ENCODE data around the gene TMEM161B.
"Not testable (repeated sequence)": the region's sequence is repeated elsewhere in the genome, so short reads cannot be mapped to it uniquely, and the experiment has no call there.

Gene TMEM161B

DNA sequence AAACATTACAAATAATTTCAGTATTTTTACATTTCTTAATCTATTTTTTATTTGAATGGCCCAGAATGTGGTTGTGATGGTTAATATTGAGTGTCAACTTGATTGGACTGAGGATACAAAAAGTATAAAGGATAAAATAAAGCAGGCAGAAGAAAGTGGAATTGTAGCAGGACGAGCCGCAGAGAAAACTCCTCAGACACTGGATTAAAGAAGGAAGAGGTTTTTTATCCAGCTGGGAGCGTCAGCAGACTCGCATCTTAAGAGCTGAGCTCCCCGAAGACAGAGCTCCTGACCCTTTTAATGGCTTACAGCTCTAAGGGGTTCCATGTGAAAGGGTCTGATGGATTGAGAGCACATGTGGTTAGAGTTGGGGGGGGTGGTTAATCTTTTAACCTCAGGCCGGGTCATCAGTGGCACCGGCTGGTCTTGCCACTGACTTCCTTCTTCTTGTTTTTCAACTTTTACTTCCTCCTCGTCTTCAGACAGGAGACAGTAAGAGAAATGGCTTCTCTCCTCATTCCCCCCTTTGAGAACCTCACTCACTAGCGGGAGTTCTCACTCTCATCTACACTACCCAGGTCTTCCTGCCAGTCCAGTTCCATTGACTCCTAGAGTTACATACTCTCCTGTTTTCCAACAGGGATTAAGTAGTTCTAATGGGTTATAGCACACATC is 80.0 kb downstream of the TMEM161B start:
- Histone ChIP-seq H3K9me3 (ENCODE audit: control insufficient read depth in 2 of 2, low read length in 2 of 2) (peaks cover 0 to 5% of the 10 kb centered on the region in 2 donors), H3K4me3 (ENCODE audit: low read length in 2 of 2) (no peak overlapping the region), H3K36me3 (ENCODE audit: control insufficient read depth in 2 of 2, insufficient read depth in 2 of 2, low read length in 2 of 2) (no peaks in the 10 kb centered on the region), H3K4me1 (ENCODE audit: control insufficient read depth, insufficient read depth, low read length) (no peaks in the 10 kb centered on the region), H3K27ac (ENCODE audit: low read length) (no peak overlapping the region), H3K27me3 (ENCODE audit: control insufficient read depth in 1 of 2, insufficient read depth in 2 of 2, low read length in 2 of 2) (no peaks in the 10 kb centered on the region), H3K9ac (ENCODE audit: low read length in 2 of 2) (no peak overlapping the region)

DNA sequence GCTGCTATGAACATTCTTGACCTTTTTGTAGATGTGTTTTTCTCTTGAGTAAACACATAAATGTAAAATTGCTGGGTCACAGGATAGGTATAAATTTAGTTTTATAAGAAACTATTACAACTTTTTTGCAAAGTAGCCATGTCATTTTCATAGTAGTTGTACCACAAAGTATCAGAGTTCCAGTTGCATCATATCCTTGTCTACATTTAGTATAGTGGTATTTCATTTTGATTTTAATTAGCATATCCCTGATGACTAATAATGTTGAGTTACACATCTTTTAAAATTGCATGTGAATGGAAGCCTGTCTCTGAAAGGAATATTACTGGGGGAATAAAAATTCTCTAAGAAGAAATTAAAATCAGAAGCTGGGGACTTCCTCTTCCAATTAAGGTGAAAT is 85.4 kb downstream of the TMEM161B start:
- H3K36me3 ChIP-seq (ENCODE audit: control insufficient read depth in 2 of 2, insufficient read depth in 2 of 2, low read length in 2 of 2): no peaks in the 10 kb centered on the region
- no peak overlapping the region for H3K9ac ChIP-seq (ENCODE audit: low read length in 2 of 2)
- no peak overlapping the region for H3K27ac ChIP-seq (ENCODE audit: low read length)
- H3K4me3 ChIP-seq (ENCODE audit: low read length in 2 of 2): no peak overlapping the region
- H3K9me3 ChIP-seq (ENCODE audit: control insufficient read depth in 2 of 2, low read length in 2 of 2): no peaks in the 10 kb centered on the region
- H3K4me1 ChIP-seq (ENCODE audit: control insufficient read depth, insufficient read depth, low read length): no peaks in the 10 kb centered on the region
- H3K27me3 ChIP-seq (ENCODE audit: control insufficient read depth in 1 of 2, insufficient read depth in 2 of 2, low read length in 2 of 2): no peaks in the 10 kb centered on the region

DNA sequence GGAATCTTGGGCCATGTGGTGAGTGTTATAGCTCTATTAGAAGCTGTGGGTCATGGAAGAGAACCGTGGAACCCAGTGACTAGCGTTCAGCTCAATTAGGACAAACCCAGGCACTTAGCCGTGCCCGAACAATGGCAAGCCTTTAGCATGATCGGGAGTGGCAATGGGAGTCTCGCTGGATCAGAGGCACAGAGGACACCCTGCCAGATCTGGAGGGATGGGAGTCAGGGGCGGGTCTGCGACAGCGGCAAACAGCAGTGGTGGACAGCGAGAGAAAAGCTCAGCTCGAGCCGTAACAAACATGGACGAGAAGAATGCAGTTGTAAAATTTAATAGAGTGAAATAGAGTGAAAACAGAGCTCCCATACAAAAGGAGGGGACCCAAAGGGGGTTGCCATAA is 91.2 kb downstream of the TMEM161B start:
- H3K36me3 ChIP-seq (ENCODE audit: control insufficient read depth in 2 of 2, insufficient read depth in 2 of 2, low read length in 2 of 2); H3K27ac ChIP-seq (ENCODE audit: low read length); H3K4me1 ChIP-seq (ENCODE audit: control insufficient read depth, insufficient read depth, low read length): not testable (repeated sequence)

DNA sequence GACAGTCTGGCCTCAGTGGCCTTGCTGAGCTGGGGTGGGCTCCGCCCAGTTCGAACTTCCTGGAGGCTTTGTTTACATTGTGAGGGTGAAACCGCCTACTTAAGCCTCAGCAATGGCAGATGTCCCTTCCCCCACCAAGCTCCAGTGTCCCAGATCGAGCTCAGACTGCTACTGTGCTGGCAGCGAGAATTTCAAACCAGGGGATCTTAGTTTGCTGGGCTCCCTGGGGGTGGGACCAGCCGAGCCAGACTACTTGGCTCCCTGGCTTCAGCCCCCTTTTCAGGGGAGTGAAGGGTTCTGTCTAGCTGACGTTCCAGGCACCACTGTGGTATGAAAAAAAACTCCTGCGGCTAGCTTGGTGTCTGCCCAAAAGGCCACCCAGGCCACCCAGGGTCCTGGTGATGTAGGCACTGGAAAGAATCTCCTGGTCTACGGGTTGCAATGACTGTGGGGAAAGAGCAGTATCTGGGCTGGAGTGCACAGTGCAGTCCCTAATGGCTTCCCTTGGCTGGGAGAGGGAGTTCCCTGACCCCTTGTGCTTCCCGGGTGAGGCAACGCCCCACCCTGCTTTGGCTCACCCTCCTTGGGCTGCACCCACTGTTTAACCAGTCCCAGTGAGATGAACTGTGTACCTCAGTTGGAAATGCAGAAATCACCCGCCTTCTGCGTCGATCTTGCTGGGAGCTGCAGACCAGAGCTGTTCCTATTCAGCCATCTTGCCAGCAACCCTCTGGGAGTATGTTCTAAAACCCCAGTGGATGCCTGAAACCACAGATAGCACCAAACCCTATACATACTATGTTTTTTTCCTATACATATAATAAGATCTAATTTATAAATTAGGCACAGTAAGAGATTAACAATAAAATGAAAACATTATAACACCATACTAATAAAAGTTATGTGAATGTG is 95.5 kb downstream of the TMEM161B start:
- Histone ChIP-seq H3K27ac (ENCODE audit: low read length) (no peak overlapping the region), H3K4me3 (ENCODE audit: low read length in 2 of 2) (no peak overlapping the region), H3K9ac (ENCODE audit: low read length in 2 of 2) (no peak overlapping the region), H3K36me3 (ENCODE audit: control insufficient read depth in 2 of 2, insufficient read depth in 2 of 2, low read length in 2 of 2) (no peaks in the 10 kb centered on the region), H3K27me3 (ENCODE audit: control insufficient read depth in 1 of 2, insufficient read depth in 2 of 2, low read length in 2 of 2) (peaks cover 0 to 2% of the 10 kb centered on the region in 2 donors), H3K9me3 (ENCODE audit: control insufficient read depth in 2 of 2, low read length in 2 of 2) (peaks cover 0 to 3% of the 10 kb centered on the region in 2 donors), H3K4me1 (ENCODE audit: control insufficient read depth, insufficient read depth, low read length) (no peaks in the 10 kb centered on the region)

More for the DNA sequence above, 91.2 kb downstream of the TMEM161B start:
- H3K4me3 ChIP-seq (ENCODE audit: low read length in 2 of 2); H3K9me3 ChIP-seq (ENCODE audit: control insufficient read depth in 2 of 2, low read length in 2 of 2); H3K27me3 ChIP-seq (ENCODE audit: control insufficient read depth in 1 of 2, insufficient read depth in 2 of 2, low read length in 2 of 2); H3K9ac ChIP-seq (ENCODE audit: low read length in 2 of 2): not testable (repeated sequence)

DNA sequence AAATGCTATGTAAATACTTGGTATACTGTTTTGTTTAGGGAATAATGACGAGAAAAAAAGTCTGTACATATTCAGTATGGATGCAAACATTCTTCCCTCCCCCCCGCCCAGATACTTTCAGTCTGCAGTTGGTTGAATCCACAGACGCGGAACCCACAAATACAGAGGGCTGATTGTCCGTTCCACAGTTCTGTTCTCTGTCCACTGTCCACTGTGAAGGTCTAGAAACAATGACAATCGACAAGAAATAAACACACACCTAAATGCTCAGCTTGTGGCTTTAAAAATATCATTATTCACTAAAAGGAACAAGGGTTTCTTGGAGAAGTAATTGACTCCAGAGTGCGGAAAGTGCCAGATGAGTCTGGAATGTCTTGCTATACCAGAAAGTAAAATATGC is 109.1 kb downstream of the TMEM161B start:
- H3K36me3 ChIP-seq (ENCODE audit: control insufficient read depth in 2 of 2, insufficient read depth in 2 of 2, low read length in 2 of 2): no peaks in the 10 kb centered on the region
- H3K27ac ChIP-seq (ENCODE audit: low read length): no peak overlapping the region
- no peaks in the 10 kb centered on the region for H3K27me3 ChIP-seq (ENCODE audit: control insufficient read depth in 1 of 2, insufficient read depth in 2 of 2, low read length in 2 of 2)
- no peaks in the 10 kb centered on the region for H3K4me1 ChIP-seq (ENCODE audit: control insufficient read depth, insufficient read depth, low read length)
- H3K9ac ChIP-seq (ENCODE audit: low read length in 2 of 2): no peak overlapping the region
- H3K9me3 ChIP-seq (ENCODE audit: control insufficient read depth in 2 of 2, low read length in 2 of 2): no peaks in the 10 kb centered on the region
- no peak overlapping the region for H3K4me3 ChIP-seq (ENCODE audit: low read length in 2 of 2)

DNA sequence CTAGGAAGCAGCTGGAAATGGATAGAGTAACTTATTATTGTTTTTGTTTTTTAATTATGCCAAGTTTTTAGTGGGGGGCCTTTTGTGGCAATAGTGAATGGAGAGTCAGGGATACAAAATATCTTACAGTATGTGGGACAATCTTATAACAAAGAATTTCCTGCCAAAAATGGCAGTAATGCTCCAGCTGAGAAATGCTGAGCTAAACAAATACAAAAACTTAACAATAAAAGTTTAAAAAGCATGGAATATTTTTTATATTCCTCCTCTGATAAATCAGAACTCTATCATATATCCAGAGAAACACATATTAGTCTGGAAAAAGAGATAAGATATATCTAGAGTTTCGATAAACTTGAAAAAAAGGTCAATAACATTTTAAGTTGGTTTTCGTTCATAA is 110.6 kb downstream of the TMEM161B start:
- Histone ChIP-seq H3K27ac (ENCODE audit: low read length) (no peak overlapping the region), H3K4me1 (ENCODE audit: control insufficient read depth, insufficient read depth, low read length) (no peaks in the 10 kb centered on the region), H3K9me3 (ENCODE audit: control insufficient read depth in 2 of 2, low read length in 2 of 2) (no peaks in the 10 kb centered on the region), H3K36me3 (ENCODE audit: control insufficient read depth in 2 of 2, insufficient read depth in 2 of 2, low read length in 2 of 2) (no peaks in the 10 kb centered on the region), H3K4me3 (ENCODE audit: low read length in 2 of 2) (no peak overlapping the region), H3K27me3 (ENCODE audit: control insufficient read depth in 1 of 2, insufficient read depth in 2 of 2, low read length in 2 of 2) (no peaks in the 10 kb centered on the region), H3K9ac (ENCODE audit: low read length in 2 of 2) (no peak overlapping the region)

DNA sequence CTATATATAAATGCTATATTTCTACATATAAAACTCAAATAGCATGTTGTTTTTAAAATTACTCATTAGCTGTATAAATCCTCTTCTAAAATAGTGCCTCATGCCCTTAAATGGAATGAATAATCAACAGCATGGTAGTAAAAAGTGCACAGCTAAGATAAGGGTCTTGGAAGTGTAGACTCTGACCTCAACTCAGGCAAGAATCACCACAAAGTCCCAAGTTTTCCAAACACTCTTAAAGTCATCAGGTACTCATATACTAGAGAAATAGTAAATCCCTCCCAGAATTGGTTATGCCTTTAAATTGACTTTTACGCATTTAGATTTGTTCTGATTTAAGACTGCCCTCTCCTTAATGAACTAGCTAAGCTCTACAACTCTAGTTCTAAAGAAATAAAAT is 113.8 kb downstream of the TMEM161B start:
- no peaks in the 10 kb centered on the region for H3K9me3 ChIP-seq (ENCODE audit: control insufficient read depth in 2 of 2, low read length in 2 of 2)
- H3K9ac ChIP-seq (ENCODE audit: low read length in 2 of 2): no peak overlapping the region
- peaks cover 3% of the 10 kb centered on the region in 2 donors for H3K27me3 ChIP-seq (ENCODE audit: control insufficient read depth in 1 of 2, insufficient read depth in 2 of 2, low read length in 2 of 2)
- H3K27ac ChIP-seq (ENCODE audit: low read length): no peak overlapping the region
- no peak overlapping the region for H3K4me3 ChIP-seq (ENCODE audit: low read length in 2 of 2)
- no peaks in the 10 kb centered on the region for H3K36me3 ChIP-seq (ENCODE audit: control insufficient read depth in 2 of 2, insufficient read depth in 2 of 2, low read length in 2 of 2)
- H3K4me1 ChIP-seq (ENCODE audit: control insufficient read depth, insufficient read depth, low read length): no peaks in the 10 kb centered on the region

DNA sequence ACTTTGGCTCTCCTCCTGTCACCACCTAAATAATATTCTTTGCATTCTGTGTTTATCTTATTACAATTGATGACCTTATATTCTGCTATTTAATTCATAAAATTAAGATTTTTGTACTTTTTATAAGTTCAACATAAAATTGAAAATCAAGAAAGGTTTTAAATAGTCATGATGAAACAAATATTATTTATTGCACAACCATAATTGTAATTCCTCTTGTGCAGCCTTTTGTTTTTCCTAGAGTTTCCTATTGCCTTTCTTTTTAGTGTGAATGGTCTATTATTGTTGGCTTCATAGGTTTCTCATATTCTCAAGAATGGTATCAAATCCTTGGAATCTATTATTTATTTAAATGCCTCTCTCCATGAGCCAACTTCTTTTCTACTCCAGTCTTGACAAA is 117.9 kb downstream of the TMEM161B start:
- Histone ChIP-seq H3K4me1 (ENCODE audit: control insufficient read depth, insufficient read depth, low read length) (peaks cover under 1% of the 10 kb centered on the region), H3K9me3 (ENCODE audit: control insufficient read depth in 2 of 2, low read length in 2 of 2) (no peaks in the 10 kb centered on the region), H3K9ac (ENCODE audit: low read length in 2 of 2) (no peak overlapping the region), H3K4me3 (ENCODE audit: low read length in 2 of 2) (no peak overlapping the region), H3K27me3 (ENCODE audit: control insufficient read depth in 1 of 2, insufficient read depth in 2 of 2, low read length in 2 of 2) (peaks cover 5% of the 10 kb centered on the region in 2 donors), H3K27ac (ENCODE audit: low read length) (no peak overlapping the region), H3K36me3 (ENCODE audit: control insufficient read depth in 2 of 2, insufficient read depth in 2 of 2, low read length in 2 of 2) (no peaks in the 10 kb centered on the region)

DNA sequence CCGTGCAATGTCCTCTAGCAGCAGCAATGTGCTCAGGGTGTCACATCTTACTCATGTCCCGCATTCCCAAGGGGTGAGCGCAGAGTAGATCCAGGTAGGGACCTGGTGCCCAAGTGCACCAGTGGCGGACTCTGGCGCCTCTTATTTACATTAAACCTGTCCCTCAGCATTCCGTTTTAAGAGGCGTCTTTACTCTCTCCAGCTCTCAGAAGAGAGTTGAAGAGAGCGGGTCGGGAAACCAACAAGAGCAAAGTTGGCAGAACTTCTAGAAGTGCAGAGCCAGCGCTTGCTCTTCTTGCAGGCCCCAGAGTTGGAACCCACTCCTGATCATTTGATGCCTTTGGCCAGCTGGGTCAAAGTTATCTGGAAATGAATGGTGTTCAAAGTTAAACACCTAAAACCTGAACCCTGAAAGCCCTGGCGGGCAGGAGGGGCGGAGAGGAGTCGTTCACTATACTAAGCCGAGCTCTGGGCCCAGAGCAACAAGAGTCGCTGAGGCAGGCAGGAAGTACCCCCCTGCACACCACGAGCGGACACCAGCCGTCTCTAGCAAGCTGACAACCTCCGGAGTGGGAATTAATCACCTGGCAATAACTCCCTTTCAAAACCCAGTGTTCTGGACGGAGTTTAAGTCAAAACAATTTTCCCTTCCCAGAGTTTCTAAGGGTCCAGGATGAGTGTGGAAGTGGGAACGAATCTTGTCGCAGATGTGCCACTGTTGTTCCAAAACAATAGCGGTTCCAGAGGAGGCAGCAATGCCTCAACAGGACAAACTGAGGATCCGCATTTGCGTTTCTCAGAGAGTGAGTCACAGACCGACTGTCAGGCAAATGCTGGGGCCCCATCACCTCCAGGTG is 122.8 kb downstream of the TMEM161B start:
- Histone ChIP-seq H3K4me1 (ENCODE audit: control insufficient read depth, insufficient read depth, low read length) (peaks cover 23% of the 10 kb centered on the region), H3K27ac (ENCODE audit: low read length) (no peak overlapping the region), H3K27me3 (ENCODE audit: control insufficient read depth in 1 of 2, insufficient read depth in 2 of 2, low read length in 2 of 2) (peaks cover 38 to 42% of the 10 kb centered on the region in 2 donors), H3K9me3 (ENCODE audit: control insufficient read depth in 2 of 2, low read length in 2 of 2) (no peaks in the 10 kb centered on the region), H3K36me3 (ENCODE audit: control insufficient read depth in 2 of 2, insufficient read depth in 2 of 2, low read length in 2 of 2) (no peaks in the 10 kb centered on the region), H3K4me3 (ENCODE audit: low read length in 2 of 2) (peak overlapping the region in 1 of 2 donors; percentile 67), H3K9ac (ENCODE audit: low read length in 2 of 2) (no peak overlapping the region)

DNA sequence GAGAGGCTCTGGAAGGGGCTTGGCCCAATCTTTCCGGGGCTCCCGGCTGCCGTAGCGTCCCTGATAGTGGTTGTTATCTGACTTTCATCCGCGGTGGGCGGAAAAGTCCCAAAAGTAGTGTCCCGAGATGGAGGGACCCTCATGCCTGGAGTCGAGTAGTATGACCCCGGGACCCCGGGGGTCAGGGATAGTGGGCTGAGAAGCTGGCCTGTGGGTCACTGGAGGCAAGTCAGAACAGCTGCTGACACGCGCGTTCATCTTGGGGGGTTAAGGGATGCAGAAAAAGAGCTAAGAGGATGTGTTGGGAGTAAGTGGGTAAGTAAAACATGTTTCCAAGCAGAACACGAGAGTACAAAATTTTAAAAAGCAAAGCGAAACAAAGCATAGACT is 123.4 kb downstream of the TMEM161B start:
- no peak overlapping the region for H3K27ac ChIP-seq (ENCODE audit: low read length)
- no peak overlapping the region for H3K9ac ChIP-seq (ENCODE audit: low read length in 2 of 2)
- no peaks in the 10 kb centered on the region for H3K9me3 ChIP-seq (ENCODE audit: control insufficient read depth in 2 of 2, low read length in 2 of 2)
- no peaks in the 10 kb centered on the region for H3K36me3 ChIP-seq (ENCODE audit: control insufficient read depth in 2 of 2, insufficient read depth in 2 of 2, low read length in 2 of 2)
- H3K4me1 ChIP-seq (ENCODE audit: control insufficient read depth, insufficient read depth, low read length): peaks cover 28% of the 10 kb centered on the region
- peak overlapping the region in 1 of 2 donors; percentile 67 for H3K4me3 ChIP-seq (ENCODE audit: low read length in 2 of 2)
- H3K27me3 ChIP-seq (ENCODE audit: control insufficient read depth in 1 of 2, insufficient read depth in 2 of 2, low read length in 2 of 2): peaks cover 40 to 47% of the 10 kb centered on the region in 2 donors
